Vagina (tissue), 2 donors: Measurements from ENCODE around the gene GPAT3. TPM values are rescaled to one million over a fixed set of nuclear protein-coding genes. Genes with fewer than 3 reads are reported as not detected.
"Not testable (repeated sequence)": the region's sequence is repeated elsewhere in the genome, so short reads cannot be mapped to it uniquely, and the experiment has no call there.

Experiments used
- DNase-seq, 2 donors: peaks; one replicate each; pipeline ENCODE4 v3.0.0-alpha.2; 2017; ENCODE audit errors: extremely low spot score in 2 of 2
- H3K27ac ChIP-seq: fragments of 200-600 bp; sonication (generic); one replicate; pipeline ENCODE4 v1.5.1; 2019
- H3K27me3 ChIP-seq: fragments of 200-600 bp; sonication (generic); one replicate; pipeline ENCODE4 v1.5.1; 2019
- H3K36me3 ChIP-seq, 2 donors: fragments of 200-600 bp; sonication (generic); one replicate each; pipeline ENCODE4 v1.5.1; 2017 to 2019
- H3K4me1 ChIP-seq: fragments of 200-600 bp; sonication (generic); one replicate; pipeline ENCODE4 v1.5.1; 2019
- H3K4me3 ChIP-seq, 2 donors: fragments of 200-600 bp; sonication (generic); 1 replicate in 1 of 2; 2 replicates in 1 of 2; pipeline ENCODE4 v1.5.1; 2016 to 2019
- H3K9me3 ChIP-seq: fragments of 200-600 bp; sonication (generic); one replicate; pipeline ENCODE4 v1.5.1; 2019
- POLR2A ChIP-seq, 2 donors: fragments of 450-650 bp; IDR thresholded peaks; one replicate each; pipeline ENCODE4 v1.6.1; 2017; ENCODE audit warnings: antibody characterized with exemption in 2 of 2, mild to moderate bottlenecking in 2 of 2, moderate library complexity in 2 of 2
- POLR2AphosphoS5 ChIP-seq, 2 donors: sonication (generic); formaldehyde crosslinking; IDR thresholded peaks; one replicate each; pipeline ENCODE4 v1.9.0; 2017; ENCODE audit warnings: antibody characterized with exemption in 2 of 2, mild to moderate bottlenecking in 2 of 2, low read depth in 1 of 2; ENCODE audit not compliant: insufficient read depth in 1 of 2
- intact Hi-C: fragments of 100-400 bp; cut with DNase I; formaldehyde crosslinking; loops from one replicate; pipeline ENCODE4 v1.15.1; 2023
- total RNA-seq: library from RNA; depleted of rRNA; stranded (reverse); fragments of >200 nt; gene quantifications from one replicate; pipeline ENCODE4 v1.2.3, GENCODE V29; 2016
- TF ChIP-seq, protein P1 (sequence below), 3 experiments: fragments of 450-650 bp in 2 of 3; fragments of 200-600 bp in 1 of 3; sonication (generic) in 1 of 3; IDR thresholded peaks; one replicate each; pipeline ENCODE4 v1.5.1; 2017 to 2019; ENCODE audit warnings: antibody characterized with exemption in 3 of 3, mild to moderate bottlenecking in 2 of 3, moderate library complexity in 2 of 3

GPAT3 gene
- total RNA-seq, 1 donor from 2014 or later = 5.2 TPM

DNA sequence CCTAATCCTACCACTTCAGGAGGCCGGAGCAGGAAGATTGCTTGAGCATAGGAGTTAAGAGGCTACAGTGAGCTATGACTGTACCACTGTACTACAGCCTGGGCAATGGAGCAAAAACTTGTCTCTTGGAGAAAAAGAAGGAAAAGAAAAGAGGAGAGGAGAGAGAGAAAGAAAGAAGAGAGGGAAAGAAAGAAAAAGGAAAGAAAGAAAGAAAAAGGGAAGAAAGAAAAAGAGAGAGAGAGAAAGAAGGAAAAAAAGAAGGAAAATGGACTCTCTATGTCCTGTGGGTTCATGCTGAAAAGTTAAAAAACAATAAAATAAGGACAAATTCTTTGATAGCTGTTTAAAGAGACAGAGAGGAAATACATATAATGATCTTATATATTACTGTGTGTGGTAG is 37.7 kb upstream of the GPAT3 start:
- H3K4me3 ChIP-seq = no peak overlapping the region
- no peak for DNase-seq
- H3K4me1 ChIP-seq = no peaks in the 10 kb centered on the region
- no peak overlapping the region for H3K27ac ChIP-seq
- H3K27me3 ChIP-seq = no peaks in the 10 kb centered on the region
- no peaks in the 10 kb centered on the region for H3K9me3 ChIP-seq
- intact Hi-C loops = loop anchor here (10.0 kb wide), 1 partner anchor 137 kb away; no protein-coding TSS in a partner anchor
- no peak for TF ChIP-seq POLR2A (IDR thresholded peaks at IDR 0.05)
- TF ChIP-seq POLR2AphosphoS5 (IDR thresholded peaks at IDR 0.05; ENCODE audit: insufficient read depth in 1 of 2, low read depth in 1 of 2) = no peak
- no peaks in the 10 kb centered on the region for H3K36me3 ChIP-seq

DNA sequence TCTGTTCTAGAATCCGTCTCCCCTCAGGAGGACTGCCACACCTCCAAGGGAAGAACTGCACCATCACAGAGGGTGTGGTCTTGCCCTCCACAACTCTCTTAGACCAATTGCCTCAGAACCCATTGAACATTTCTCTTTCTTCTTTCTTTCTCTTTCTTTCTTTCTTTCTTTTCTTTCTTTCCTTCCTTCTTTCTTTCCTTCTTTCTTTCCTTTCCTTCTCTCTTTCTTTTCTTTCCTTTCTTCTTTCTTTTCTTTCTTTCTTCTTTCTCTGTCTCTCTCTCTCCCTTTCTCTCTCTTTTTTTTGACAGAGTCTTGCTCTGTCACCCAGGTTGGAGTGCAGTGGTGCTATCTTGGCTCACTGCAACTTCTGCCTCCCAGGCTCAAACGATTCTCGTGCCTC is 34.2 kb upstream of the GPAT3 start:
- H3K27me3 ChIP-seq, H3K27ac ChIP-seq, H3K36me3 ChIP-seq, H3K4me1 ChIP-seq, intact Hi-C loops, DNase-seq, H3K9me3 ChIP-seq, H3K4me3 ChIP-seq: not testable (repeated sequence)

DNA sequence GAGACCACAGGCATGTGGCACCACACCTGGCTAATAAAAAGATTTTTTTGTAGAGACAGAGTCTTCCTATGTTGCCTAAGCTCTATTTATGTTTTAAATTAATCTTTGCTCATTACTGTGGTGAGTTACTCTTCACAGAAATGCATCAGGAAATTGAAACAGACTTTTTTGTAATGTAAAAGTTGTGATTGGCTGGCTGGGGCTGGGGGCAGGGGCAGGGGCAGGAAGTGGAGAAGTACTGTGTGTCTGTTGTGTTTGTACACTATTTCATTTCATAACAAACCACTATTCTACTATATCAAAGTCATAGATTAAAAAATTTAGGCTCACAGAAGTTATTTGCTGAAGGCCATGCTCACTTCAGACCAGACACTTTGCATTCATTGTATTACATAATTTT is 31.9 kb upstream of the GPAT3 start:
- Histone ChIP-seq H3K9me3 (no peaks in the 10 kb centered on the region), H3K4me1 (no peaks in the 10 kb centered on the region), H3K36me3 (no peaks in the 10 kb centered on the region), H3K27me3 (no peaks in the 10 kb centered on the region), H3K27ac (no peak overlapping the region), H3K4me3 (no peak overlapping the region)
- no peak for DNase-seq
- TF ChIP-seq POLR2AphosphoS5 (IDR thresholded peaks at IDR 0.05; ENCODE audit: insufficient read depth in 1 of 2, low read depth in 1 of 2) = no peak
- TF ChIP-seq POLR2A (IDR thresholded peaks at IDR 0.05) = no peak
- TF ChIP-seq, protein P1, sequence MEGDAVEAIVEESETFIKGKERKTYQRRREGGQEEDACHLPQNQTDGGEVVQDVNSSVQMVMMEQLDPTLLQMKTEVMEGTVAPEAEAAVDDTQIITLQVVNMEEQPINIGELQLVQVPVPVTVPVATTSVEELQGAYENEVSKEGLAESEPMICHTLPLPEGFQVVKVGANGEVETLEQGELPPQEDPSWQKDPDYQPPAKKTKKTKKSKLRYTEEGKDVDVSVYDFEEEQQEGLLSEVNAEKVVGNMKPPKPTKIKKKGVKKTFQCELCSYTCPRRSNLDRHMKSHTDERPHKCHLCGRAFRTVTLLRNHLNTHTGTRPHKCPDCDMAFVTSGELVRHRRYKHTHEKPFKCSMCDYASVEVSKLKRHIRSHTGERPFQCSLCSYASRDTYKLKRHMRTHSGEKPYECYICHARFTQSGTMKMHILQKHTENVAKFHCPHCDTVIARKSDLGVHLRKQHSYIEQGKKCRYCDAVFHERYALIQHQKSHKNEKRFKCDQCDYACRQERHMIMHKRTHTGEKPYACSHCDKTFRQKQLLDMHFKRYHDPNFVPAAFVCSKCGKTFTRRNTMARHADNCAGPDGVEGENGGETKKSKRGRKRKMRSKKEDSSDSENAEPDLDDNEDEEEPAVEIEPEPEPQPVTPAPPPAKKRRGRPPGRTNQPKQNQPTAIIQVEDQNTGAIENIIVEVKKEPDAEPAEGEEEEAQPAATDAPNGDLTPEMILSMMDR (IDR thresholded peaks at IDR 0.05) = no peak
- intact Hi-C loops = no loop called here

DNA sequence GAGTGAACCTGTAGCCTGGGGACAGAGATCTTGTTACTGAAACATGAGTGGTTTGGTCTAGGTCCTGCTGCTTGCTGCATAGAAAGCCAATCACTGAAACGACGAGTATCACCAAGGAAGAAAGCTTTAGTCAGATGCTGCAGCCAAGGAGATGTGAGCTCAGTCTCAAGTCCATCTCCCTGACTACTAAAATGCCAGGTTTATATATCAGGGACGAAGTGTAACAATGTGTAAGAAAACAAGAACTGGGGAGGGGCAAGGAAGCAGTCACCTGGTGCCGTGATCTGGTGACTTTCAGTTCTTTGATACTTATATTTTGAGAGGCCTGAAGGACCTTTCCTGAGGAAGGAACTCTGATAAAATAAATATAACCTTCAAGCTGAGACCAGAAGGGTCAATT is 31.4 kb upstream of the GPAT3 start:
- Histone ChIP-seq H3K4me3 (no peak overlapping the region), H3K27ac (no peak overlapping the region), H3K4me1 (no peaks in the 10 kb centered on the region), H3K27me3 (no peaks in the 10 kb centered on the region), H3K36me3 (no peaks in the 10 kb centered on the region), H3K9me3 (no peaks in the 10 kb centered on the region)
- TF ChIP-seq POLR2AphosphoS5 (IDR thresholded peaks at IDR 0.05; ENCODE audit: insufficient read depth in 1 of 2, low read depth in 1 of 2) = no peak
- TF ChIP-seq POLR2A (IDR thresholded peaks at IDR 0.05) = no peak
- TF ChIP-seq, protein P1 (IDR thresholded peaks at IDR 0.05) = no peak
- intact Hi-C loops = no loop called here
- no peak for DNase-seq

DNA sequence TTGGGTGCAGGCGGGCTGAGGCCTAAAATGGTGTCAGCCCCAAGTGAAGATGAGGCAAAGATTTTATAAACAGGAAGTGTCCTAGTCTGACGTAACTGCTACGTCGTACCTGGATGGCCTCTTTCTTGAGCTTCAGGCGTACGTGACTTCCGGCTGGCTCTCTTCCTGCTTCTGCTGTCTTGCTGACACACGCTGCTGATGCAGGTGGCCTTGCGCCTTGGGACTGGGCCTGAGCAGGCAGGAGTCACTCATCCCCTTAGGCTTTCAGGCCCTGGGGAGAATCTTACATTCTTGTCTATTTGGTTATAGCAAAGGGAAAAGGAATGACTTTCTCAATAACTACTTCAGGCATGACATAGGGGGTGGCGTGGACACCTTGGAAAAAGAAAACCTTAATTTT is 30.9 kb upstream of the GPAT3 start:
- Histone ChIP-seq H3K4me1 (no peaks in the 10 kb centered on the region), H3K9me3 (no peaks in the 10 kb centered on the region), H3K4me3 (no peak overlapping the region), H3K27me3 (no peaks in the 10 kb centered on the region), H3K36me3 (no peaks in the 10 kb centered on the region), H3K27ac (no peak overlapping the region)
- intact Hi-C loops = no loop called here
- no peak for DNase-seq
- TF ChIP-seq, protein P1 (IDR thresholded peaks at IDR 0.05) = no peak
- no peak for TF ChIP-seq POLR2AphosphoS5 (IDR thresholded peaks at IDR 0.05; ENCODE audit: insufficient read depth in 1 of 2, low read depth in 1 of 2)
- TF ChIP-seq POLR2A (IDR thresholded peaks at IDR 0.05) = no peak

DNA sequence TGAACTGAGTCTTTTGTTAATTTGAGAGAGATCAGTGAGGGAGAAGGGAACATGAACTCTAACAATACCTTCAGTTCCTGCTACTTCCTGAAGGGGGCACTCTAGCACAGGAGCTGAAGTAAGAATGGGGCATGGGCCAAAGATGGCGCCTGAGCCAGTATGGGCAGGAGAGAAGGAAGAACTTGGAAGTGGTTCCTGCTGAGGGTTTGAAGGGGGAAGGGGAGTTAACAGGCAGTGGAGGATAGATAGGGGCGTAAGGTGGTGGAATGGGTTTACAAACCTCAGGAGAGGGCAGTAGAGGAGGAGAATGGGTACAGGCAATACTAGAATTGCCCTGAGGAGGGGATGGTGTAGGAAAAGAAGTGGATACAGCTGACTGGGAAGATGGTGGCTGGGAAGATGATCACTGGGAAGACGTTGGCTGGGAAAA is 26.7 kb upstream of the GPAT3 start:
- H3K27ac ChIP-seq, H3K9me3 ChIP-seq, H3K4me3 ChIP-seq, DNase-seq, intact Hi-C loops, H3K4me1 ChIP-seq, H3K36me3 ChIP-seq, H3K27me3 ChIP-seq: not testable (repeated sequence)
- TF ChIP-seq, protein P1 (IDR thresholded peaks at IDR 0.05) = peak; percentile 39 to 59 (median 45)
